GM19043 (cell line): ENCODE data around the gene ALDH16A1.
"Not testable (repeated sequence)": the region's sequence is repeated elsewhere in the genome, so short reads cannot be mapped to it uniquely, and the experiment has no call there.

Experiments used
- ATAC-seq: cut with Tn5 transposase; IDR thresholded peaks from one replicate; pipeline ENCODE4 v1.9.1; 2021; ENCODE audit warnings: low read depth; ENCODE audit not compliant: unreplicated experiment

Gene ALDH16A1

DNA sequence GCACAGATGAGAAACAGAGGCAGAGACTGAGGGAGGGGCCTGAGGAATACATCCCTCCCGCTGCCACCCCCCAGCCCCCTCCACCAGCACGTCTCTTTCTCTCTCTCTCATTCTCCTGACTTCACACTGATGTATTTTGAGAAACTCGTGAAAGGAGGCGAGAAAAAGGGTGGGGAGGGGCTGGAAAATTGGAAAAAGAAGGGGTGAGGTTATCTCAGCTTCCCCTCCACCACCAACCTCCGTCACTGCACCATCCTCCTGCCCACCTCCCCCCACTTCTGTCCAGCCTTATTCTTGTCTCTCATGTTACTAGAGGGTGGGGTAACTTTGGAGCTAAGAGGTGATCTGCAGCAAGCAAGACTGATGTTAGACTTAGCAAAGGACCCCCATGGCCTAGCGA, 13.2 kb upstream of the ALDH16A1 start:
- ATAC-seq, result no peak

DNA sequence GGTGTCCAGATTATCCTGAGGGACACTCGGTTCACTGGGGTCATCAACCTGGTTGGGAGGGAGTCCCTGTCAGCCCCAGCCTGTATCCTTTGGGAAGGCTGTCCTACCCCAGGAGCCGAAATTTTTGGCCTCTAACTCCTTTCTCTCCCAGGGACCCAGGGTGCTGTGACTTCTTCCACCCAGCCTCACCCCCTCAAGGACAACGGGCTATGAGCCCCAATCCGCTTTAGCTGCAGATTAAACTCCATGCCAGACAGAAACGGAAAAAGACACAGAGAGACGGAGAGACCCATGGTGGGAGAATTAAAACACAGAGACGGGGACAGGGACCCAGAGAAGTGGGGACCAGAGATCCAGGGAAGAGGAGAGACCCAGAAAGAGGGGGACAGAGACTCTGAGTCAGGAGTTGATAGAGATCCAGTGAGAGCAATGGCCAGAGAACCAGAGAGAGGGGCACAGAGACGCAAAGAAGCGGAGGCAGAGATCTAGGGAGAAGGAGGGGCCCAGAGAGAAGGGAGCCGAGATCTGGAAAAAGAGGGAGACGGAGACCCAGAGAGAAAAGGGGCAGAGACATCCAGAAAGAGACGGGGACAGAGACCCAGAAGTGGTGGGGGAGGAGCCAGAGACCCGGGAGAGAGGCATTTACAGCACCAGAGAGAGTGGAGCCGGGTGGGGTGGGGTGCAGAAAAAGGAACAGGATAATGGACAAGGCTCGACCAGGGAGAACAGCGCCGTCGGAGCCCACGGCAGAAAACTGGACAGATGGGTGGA, 12.4 kb upstream of the ALDH16A1 start:
- ATAC-seq, result no peak

DNA sequence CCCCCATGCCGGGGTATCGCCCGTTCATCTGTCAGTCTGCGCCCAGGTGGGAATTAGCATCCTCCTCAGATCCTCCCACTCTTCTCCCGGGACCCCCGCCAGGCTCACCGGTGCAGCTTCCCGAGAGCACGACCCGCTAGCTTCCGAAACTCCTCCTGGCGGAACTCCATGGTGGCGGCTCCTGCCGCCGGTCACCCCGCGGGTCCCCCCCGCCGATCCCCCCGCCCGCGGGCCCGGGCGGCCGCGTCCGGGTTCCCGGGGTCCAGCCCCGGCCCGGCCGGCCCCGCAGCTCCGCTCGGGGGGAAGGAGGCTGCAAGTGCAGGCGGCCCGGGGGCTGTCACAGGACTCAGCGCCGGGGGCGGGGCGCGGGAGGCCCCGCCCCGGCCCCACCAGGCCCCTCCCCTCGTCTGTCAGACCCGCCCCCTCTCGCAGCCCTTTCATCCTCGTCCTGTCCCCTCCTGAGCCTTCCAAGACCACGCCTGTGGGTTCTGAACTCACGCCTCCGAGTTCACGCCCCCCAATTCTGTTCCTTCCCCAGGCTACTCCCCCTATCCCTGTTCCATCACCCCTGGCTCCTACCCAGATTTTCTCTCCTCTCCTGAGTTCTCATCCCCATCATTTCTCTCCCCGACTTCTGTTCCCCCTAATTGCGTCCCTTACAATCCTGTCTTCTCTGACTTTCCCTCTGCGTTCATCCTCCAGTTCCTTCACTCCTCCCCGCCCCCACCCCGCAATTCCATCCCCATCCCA, 11.6 kb upstream of the ALDH16A1 start, which contains the start of gene SLC17A7:
Gene SLC17A7 (minus strand): TSS at position 318 of the 750 bp plus-strand sequence. CDS start 148 bp downstream, at position 170.
- ATAC-seq, result no peak

DNA sequence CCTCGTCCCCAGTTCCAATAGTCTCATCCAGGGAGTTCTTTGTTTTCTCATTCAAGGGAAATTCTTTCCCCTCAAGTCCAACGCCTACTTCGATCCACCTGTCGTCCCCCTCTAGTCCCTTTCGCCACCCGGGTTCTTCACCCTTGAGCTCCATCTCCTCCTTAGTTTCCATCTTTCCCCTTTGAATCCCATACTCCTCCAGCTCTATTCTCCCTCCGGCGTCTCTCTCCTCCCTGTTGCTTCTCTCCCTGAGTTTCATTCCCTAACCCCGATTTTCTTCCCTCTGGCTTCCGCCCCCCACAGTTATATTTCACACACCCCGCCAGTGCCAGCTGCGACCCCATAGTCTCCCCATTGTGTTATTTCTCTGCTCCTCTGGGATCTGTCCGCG, 11.1 kb upstream of the ALDH16A1 start:
- no peak for ATAC-seq

DNA sequence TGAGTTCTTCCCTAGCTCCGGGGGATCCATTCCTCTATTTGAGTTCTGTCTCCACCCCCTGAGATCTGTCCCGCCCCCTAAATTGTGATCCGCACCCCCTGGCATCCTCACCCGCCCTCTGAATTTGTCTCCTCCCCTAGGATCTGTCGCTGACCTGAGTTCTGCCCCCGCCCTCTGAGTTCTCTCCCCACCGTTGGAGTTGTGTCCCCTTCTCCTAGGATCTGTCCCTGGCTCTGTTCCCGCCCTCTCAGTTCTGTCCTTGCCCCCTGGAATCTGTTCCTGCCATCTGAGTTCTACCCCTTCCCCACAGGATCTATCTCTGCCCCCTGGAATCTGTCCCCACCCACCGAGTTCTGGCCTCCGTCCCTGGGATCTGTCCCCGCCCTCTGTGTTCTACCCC, 10.7 kb upstream of the ALDH16A1 start:
- no peak for ATAC-seq

DNA sequence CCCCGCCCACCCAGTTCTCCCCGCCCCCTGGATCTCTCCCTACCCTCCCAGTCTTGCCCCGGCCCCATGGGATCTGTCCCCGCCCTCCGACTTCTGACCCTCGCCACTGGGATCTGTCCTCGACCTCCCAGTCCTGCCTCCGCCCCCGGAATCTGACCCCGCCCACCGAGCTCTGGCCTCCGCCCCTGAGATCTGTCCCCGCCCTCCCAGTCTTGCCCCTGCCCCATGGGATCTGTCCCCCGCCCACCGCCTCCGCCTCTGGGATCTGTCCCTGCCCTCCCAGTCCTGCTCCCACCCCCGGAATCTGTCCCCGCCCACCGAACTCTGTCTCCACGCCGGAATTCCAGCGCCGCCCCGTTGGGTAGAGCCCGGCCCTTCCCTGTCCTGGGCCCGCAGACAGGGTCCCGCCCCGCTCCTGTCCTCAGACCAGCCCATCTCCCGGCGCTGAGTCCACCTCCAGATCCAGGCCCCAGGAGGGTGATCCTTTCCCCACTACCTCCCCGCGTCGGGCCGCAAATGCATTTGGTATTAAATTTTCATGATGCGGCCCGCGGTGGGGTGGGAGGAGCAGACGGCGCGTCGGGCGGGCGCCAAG, 10.2 kb upstream of the ALDH16A1 start:
- ATAC-seq, result no peak

DNA sequence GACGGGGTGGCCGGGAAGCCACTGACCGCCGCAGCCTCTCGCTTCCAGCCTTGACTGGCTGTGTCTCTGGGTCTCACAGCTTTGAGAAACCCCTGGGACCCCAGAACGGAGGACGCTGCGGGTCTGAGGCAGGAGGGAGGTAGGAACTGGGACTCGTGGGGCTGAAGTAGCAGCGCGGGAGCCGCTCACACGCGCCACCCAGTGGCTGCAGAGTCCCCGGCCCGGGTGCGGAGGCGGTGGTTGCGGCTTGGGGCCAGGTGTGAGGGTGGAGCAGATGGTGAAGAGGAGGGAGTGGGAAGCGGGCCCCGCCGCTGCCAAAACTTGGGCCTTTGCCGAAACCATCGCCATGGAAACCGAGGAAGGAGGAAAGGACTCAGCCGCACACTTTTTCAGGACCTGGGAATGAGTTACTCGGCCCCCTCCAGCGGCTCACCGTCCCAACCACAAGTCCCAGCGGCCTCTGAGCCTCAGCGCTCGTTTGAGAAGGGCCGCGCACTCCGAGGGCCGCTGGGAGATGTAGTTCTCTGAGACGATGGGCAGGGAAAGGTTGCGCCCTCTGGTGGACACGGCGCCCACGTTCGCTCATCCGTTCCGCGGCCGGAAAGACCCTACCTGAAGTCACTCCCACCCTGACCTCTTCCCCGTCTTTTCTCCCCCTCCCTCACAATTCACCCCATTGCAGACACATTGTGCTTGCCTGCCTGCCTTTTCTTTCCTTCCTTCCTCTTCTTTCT, 9.5 kb upstream of the ALDH16A1 start:
- ATAC-seq, result peak; percentile 73

DNA sequence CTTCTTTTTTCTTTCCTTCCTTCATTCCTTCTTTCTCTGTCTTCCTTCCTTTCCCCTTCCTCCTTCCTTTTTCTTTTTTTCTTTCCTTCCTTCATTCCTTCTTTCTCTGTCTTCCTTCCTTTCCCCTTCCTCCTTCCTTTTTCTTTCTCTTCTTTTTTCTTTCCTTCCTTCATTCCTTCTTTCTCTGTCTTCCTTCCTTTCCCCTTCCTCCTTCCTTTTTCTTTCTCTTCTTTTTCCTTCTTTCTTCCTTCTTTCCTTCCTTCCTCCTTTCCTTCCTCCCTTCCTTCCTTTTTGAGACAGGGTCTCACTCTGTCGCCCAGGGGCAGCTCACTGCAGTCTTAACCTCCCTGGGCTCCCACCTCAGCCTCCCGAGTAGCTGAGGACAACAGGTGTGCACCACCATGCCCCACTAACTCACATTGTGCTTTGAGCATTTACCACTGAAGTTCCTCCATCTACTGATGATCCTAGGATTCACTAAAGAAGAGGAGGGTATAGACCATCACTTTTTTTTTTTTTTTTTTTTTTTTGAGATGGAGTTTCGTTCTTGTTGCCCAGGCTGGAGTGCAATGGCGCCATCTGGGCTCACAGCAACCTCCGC, 8.8 kb upstream of the ALDH16A1 start:
- ATAC-seq, result not testable (repeated sequence)

DNA sequence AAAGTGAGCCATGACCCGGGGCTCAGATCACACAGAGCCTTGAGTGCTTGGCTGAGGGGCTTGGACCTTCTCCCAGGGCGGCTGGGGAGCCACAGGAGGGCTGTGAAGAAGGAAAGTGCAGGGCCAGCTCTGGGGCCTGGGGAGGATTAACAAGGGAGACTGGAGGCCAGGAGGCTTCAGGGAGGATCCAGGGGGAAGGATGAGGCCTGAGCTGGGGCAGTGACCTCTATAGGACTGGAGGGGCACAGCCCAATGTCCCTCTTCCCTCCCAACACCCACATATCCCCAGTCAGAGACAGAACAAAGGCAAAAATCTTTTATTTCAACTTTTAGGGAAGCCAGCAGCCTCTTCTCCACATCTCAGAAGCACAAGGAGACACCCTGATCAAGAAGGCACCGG, 7.0 kb upstream of the ALDH16A1 start:
- no peak for ATAC-seq

DNA sequence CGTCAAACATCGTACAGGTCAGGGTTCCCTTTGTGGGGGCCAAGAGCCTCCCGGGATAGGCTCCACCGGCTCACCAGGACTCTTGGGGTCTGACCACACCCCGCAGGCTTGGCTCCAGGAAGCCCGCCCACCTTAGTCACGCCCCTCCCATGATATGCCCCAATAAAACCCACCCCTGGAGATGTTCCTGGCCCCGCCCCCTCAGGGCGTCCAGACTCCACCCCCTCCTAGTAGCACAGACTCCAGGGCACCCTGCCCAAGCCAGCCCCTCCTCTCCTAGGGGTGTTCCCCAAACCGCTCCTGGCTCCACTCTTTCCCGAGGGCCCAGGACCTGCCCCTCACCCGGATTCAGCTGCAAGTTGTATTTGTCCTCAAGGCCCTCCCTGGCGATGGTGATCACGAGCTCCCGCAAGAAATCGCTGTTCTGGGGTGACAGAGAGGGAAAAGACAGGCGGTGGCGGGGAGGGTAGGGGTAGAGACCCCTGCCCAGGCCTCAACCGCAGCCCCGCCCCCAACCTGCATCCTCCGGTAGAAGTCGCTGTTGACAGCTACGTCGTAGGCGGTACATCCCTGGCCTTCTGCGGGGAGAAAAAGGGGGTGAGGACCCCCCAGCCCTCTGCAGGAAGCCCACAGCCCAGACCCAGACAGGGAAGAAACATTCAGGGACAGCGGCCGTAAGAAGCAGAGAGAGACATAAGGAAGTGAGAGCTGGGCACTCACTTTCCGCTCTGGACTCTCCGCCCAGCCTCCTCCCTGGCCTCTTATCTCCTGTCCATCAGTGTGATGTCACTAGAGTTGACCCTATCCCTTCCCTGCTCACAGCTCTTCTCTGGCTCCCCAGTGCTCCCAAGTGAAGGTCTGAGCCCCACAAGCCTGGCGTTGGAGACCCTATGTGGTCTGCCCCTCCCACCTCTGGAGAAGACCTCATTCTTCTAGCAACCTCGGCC, 5.3 kb upstream of the ALDH16A1 start:
- no peak for ATAC-seq

DNA sequence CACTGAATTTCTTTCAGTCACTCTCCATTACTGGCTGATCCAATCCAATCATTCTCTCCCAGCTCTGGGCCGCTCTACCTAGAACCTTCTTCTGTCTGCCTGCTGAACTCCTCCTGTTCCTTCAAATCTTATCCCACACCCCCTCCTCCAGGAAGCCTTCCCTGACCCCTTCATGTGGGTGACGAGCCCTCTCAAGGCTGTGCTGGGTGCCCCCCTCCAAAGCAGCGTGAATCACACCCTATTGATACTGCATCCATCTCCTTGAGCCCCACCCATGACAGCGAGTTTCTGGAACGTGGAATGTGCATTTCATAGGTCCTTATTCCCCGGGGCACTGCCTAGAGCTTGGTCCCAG, 4.6 kb upstream of the ALDH16A1 start:
- ATAC-seq, result no peak

DNA sequence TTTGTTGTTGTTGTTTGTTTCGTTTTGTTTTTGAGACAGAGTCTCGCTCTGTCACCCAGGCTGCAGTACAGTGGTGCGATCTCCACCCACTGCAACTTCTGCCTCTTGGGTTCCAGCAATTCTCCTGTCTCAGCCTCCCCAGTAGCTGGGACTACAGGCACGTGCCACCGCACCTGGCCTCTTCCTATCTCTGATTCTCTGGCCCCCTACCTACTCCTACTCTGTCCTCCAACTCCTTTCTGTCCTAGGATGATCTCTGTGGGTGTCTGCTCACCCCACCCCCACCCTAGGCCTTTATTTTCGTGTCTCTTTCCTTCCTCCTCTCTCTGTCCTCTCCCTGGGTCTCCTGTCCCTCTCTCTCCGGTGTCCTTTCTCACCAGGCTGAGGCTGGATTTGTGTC, 2.6 kb upstream of the ALDH16A1 start:
- no peak for ATAC-seq

DNA sequence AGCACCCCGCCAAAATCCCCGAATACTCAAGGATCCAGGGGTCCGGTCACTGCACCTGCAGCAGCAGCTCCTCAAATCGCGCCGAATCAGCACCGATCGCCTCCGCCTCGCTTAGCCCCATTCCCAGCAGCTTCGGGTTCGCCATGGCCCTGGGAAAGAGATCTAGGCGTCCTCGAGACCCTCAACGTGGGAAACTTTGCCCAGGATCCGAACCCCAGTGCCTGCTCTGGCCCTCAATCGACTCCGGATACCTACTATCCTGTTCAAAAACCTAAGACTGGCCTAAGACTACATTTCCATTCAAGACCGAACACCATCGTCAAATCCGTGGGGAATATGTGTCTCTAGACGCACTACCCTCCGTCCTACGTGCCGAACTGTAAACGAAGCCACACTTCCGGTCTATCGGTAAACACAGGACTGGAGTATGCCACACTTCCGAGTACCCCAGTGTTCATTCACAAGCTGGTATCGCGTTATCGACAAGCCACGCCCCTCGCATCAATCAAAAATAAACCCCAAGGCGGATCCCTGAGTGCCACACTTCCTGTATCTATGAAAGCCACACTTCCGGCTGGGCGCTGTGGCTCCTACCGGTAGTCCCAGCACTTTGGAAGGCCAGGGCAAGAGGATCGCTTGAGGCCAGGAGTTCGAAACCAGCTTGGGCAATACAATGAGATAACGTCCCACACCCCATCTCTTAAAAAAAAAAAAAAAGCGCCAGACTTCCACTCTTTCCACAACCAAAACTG, 1.4 kb upstream of the ALDH16A1 start, which contains the start of gene PIH1D1:
Gene PIH1D1 (minus strand): TSS at position 385 of the 752 bp plus-strand sequence. CDS start 240 bp downstream, at position 145.
- peak; percentile 47 for ATAC-seq

DNA sequence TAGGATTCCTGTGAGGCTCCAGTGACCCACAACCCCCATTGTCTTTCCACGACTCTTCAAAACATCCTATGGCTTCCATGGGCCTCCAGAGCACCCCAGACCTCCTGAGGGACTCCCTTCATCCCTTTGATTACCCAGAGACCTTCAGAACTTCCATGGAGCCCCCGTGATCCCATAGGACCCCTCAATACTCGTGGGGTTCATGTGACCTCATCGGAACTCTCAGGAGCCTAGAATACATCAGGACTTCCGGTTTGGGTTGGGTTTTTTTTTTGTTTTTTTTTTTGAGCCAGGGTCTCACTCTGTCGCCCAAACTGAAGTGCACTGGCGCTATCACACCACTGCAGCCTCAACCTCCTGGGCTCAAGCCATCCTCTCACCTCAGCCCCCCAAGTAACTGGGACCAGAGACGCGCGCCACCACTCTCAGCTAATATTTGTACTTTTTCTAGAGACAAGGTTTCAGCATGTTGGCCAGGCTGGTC, 774 bp downstream of the ALDH16A1 start:
- ATAC-seq, result no peak

DNA sequence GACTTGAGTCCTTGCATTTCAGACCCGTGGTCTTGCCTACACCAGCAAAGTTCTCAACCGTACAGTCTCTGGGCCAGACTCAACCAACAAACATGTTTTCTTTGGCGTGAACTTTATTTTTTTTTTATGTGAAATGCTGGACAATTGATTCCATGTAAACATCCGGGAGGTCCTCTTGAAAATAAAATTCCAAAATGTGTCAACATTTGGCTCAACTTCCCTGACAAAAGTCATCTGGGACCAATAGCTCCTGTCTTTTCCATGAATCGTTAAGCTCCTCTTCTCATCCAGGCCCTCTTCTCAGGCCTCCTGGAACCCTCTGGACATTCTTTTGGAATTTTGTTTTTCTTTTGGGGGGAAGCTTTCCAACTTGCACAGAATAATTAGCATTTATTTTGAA, 2.7 kb downstream of the ALDH16A1 start:
- ATAC-seq, result no peak

DNA sequence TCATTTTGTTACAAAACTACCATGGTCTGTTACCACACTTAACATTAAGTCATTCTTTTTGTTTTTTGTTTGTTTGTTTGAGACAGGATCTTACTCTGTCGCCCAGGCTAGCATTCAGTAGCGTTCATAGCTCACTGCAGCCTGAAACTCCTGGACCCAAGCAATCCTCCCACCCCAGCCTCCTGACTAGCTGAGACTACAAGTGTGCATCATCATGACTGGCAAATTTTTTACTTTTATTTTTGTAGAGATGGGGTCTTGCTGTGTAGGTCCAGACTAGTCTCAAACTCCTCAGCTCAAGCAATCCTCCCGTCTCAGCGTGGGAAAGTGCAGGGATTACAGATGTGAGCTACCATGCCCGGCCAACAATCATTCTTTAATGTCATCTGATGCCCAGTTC, 3.3 kb downstream of the ALDH16A1 start:
- ATAC-seq, result no peak

DNA sequence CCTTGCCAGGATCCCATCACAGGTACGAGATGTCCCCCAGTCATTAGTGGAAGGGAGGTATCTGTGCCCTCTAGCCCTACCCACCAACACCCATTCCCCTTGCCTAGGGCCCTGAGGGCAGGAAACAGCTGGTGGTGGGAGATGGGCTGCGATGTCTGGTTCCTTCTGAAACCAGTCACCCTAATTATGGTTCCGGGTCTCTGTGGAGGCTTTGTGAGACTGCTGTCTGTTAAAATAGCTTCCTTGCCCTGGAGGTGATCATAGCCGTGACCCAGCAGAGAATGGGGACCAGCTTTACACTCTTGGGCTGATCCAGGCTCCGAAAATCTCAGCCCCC, 5.5 kb downstream of the ALDH16A1 start:
- no peak for ATAC-seq

DNA sequence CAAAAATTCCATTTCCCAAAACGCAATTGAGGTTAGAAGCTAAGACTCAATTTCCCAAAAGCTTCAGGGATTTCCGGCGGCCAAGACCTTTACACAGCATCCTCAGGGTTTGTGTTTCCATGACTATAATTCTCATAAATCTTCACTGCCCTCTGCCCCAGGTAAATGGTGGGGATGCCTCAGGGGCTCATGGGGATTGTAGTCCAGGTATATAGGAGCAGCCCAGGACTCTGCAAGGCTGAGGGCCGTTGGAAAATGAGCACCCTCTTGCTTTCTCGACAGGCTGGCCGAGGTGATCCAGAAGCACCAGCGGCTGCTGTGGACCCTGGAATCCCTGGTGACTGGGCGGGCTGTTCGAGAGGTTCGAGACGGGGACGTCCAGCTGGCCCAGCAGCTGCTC, 6.4 kb downstream of the ALDH16A1 start:
- ATAC-seq, result no peak

DNA sequence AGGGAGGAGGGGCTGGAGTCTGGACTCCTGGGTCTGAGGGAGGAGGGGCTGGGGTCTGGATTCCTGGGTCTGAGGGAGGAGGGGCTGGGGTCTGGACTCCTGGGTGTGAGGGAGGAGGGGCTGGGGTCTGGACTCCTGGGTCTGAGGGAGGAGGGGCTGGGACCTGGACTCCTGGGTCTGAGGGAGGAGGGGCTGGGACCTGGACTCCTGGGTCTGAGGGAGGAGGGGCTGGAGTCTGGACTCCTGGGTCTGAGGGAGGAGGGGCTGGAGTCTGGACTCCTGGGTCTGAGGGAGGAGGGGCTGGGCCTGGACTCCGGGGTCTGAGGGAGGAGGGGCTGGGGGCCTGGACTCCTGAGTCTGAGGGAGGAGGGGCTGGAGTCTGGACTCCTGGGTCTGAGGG, 8.1 kb downstream of the ALDH16A1 start:
- not testable (repeated sequence) for ATAC-seq
